Stimulated activated CD4-positive, alpha-beta T cell treated with anti-CD3 and anti-CD28 coated beads, Interleukin-12 subunit alpha, Interleukin-12 subunit beta, amount 100 ng/mL, for 48 hours (primary cell): Measurements from ENCODE around the gene PRB2.
"Not testable (repeated sequence)": the region's sequence is repeated elsewhere in the genome, so short reads cannot be mapped to it uniquely, and the experiment has no call there.

Source experiments
- DNase-seq, 3 donors: peaks; one replicate each; pipeline ENCODE4 v3.0.0-alpha.2; 2020; ENCODE audit warnings: low read depth in 2 of 3, low spot score in 1 of 3

The PRB2 gene

DNA sequence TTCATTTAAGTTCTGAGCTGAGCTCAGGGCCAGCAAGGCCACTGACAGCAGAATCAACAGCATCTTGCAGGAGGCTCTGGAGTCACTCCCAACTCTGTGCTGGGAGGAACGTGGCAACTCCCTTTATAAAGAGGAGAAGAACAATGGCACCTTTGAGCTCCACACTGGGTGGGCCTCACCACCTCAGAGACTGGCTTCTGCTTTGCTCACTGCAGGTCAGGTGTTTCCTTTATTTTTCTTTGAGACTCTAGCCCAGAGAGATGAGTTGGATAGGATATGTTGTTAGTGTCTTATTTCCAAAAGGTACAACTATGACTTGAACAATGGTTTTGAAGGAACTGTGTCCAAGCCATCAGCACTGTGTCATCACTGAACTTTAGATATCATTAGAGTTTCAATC lies at the start of gene PRB2:
PRB2 (minus strand) TSS at position 101 of the 400 bp plus-strand sequence; CDS start at position 63, 38 bp downstream.
- DNase-seq = not testable (repeated sequence)

DNA sequence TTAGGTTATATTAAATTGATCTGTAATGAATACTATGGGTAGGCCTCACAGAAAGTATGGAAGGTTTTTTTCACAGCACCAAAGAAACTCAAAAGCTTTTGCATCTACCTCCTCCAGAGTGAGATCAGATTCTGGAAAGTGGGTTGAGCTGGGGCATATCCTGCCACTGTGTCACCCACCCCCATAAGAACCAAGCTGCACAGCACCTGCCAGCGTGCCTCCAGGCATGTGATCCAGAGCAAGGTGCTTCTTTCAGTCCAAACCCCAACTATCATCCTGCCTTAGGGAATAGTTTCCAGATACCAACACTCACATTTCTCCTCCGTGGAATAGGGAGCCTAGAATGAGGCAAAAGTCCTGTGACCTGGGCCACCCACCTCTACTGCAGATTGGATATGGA lies 42.6 kb upstream of the PRB2 start:
- DNase-seq = no peak

DNA sequence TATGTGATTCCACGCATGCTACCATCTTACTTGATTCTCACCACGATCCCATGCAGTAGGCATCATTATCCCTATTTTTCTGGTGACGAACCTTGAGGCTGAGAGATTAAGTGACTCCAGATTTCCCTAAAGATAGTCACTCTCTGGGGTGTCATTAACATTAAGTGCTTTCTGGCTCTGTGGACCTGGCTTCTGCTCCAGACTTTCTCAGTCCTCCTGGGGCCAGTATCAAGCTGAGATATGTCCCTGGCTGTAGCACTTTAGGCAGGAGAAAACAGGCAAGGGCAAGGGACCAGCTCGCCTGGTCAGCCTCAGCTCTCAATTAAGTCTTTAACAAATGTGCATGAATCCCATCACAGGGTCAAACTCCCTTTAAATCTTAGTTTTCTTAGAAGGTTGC lies 38.3 kb upstream of the PRB2 start:
- DNase-seq = no peak

DNA sequence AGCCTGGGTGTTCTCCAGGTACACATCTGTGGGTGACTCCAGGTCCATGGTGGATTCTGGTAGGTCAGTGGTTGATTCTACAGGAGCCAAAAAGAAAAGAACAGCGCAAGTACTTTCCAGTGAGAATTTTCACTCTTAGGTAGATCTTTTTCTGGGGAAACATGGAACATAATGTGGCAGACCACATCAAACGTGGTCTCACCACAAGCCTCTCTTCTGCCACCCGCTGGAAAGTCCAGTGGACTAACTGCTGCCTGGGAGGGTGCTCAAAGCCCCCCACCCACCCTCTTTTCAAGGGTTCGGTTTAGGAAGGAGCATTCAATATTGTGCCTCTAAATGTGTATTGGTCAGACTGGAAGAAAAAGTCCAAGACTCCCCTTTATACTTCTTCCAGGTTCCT lies 36.1 kb upstream of the PRB2 start:
- DNase-seq = no peak

DNA sequence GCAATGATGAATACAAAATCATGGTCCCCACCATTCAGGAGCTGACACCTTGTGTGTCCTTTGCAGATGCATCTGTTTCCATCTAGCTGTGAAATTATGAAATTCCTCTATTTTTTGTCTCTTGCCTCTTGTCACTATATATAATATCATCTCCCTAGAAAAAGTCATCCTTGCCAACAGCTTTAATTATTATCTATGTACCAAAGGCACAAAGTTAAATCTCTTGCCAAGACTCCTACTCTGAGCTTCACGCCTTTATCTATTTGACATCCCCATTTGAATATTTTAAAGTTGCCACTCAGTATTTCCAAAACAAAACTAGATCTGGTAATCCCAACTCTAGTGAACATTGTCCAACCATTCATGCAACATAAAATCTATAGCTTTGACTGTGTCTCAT lies 32.0 kb upstream of the PRB2 start:
- no peak for DNase-seq

DNA sequence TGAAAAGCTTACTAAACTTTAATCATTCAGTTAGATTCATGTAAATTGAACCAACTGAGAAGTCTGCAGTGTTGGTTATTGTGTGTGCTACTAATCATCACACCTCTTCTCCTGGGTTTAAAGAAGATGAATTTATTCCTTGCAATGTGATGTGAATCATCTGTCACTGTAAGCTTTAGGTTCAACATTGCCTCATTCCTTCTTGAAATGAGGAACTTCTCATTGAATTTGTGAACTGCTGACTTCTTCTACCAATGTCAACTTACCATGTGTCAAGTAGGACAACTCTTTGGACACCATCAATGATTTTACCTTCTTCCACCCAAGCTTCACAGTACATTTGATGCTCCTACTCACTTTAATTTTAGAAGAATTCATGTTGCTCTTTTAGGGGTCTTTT lies 17.4 kb upstream of the PRB2 start:
- DNase-seq = no peak

DNA sequence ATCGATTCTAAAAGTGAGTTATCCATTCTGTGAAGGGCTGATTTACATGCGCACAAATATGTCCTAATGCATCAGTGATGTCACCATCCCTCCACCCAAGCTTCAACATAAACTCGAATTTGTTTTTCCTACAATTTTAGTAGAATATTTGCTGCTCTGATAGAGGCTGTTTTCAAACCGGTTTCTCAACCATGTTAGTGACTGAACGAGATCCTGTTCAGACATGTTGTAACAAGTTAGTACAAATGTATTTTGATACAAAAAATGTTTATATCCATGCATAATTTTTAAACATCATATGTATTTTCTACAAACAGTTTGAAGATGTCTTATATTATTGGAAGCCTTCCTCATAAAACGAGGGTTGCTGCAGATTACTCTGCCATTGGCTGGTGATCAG lies 12.7 kb upstream of the PRB2 start:
- DNase-seq = no peak

DNA sequence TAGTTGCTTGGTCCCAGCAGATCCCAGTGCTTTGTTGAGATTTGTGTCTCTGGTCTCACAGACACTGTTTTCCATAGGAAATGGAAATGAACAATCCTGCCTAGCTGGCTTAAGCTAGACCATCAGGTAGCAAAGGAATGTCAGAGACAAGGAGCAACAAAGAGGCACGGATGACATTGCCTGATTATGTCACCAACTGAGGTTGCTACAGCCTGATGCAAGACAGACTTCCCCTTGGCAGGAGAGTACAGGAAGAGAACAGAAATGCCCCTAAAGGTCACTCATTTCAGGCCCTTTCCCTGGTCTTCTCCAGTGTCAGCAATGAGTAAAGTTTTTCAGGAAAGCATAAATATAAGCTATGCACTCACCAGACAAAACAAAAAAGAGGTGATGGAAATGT lies 2.0 kb upstream of the PRB2 start:
- DNase-seq = no peak

DNA sequence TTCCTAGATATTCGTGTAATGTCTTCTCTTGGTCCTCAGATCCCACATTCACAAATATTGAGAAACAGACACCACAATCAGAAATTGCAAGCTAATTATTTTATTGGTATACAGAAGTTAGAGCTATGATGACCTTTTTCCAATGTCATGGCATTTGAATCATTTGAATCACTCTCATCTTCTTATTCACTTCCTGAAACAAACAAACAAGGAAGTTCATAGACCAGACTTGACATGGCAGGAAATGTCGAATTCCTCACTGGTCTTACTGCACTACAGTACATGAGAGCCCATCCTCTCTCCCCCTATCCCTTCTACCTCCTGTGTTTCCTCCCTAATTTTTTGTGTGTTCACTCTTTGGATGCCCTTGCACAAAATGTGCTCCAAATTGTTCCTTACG lies 3.9 kb downstream of the PRB2 start:
- not testable (repeated sequence) for DNase-seq

DNA sequence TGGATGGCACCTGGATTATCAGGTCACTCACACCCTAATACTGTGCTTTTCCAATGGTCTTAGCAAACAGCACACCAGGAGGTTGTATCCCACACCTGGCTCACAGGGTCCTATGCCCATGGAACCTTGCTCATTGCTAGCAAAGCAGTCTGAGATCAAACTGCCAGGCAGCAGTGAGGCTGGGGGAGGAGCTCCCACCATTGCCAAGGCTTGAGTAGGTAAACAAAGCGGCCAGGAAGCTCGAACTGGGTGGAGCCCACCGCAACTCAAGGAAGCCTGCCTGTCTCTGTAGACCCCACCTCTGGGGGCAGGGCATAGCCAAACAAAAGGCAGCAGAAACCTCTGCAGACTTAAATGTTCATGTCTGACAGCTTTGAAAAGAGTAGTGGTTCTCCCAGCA lies 17.9 kb downstream of the PRB2 start:
- DNase-seq = not testable (repeated sequence)

DNA sequence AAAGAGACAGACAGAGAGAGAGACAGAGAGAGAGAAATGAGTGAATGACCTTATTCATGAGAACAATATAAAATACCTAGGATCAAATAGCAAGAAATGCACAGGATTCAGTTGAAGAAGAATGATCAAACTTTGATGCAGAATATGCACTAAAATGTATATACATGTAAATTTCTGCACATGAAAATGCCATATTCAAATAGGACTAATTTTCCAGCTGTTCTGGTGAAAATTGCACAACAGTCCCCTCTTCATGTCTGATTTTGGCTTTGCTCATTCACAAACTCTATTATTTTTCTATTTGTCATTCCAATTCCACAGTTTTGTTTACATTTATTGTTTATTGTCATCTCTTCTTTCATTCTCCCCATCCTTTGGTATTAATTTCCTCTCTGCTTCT lies 34.2 kb downstream of the PRB2 start:
- DNase-seq = no peak

DNA sequence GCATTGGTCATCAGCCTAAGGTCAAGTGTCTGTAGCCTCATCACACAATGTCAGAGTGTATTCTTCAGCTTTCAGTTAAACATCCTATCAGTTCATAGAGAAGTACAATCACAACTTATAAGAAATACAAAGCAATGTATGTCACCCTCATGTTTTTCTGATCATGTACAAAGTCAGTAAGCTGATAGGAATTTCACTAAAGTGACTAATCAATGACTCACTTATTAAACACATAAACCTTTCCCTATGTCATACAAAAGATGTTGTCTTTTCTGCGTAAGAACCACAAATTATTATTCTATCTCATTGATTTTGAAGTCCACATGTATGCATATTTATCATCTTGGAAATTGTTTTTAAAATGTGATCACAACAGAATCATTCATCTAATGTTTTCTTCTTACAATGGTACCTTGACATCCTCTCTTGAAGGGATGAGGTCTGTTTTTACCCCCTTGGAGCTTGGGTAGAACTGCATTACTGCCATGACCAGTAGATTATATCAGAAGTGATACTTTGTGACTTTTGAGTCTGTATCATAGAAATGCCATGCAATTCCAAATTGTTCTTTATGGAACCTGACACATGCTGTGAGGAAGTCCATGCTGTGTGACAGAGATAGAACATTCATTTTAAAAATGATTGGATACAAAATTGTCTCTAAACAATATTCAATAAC lies 35.0 kb downstream of the PRB2 start:
- not testable (repeated sequence) for DNase-seq

DNA sequence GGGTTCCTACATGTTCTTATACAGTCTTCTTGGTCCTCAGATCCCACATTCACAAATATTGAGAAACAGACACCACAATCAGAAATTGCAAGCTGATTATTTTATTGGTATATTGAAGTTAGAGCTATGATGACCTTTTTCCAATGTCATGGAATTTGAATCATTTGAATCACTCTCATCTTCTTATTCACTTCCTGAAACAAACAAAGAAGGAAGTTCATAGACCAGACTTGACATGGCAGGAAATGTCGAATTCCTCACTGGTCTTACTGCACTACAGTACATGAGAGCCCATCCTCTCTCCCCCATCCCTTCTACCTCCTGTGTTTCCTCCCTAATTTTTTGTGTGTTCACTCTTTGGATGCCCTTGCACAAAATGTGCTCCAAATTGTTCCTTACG lies 43.6 kb downstream of the PRB2 start:
- DNase-seq = not testable (repeated sequence)

DNA sequence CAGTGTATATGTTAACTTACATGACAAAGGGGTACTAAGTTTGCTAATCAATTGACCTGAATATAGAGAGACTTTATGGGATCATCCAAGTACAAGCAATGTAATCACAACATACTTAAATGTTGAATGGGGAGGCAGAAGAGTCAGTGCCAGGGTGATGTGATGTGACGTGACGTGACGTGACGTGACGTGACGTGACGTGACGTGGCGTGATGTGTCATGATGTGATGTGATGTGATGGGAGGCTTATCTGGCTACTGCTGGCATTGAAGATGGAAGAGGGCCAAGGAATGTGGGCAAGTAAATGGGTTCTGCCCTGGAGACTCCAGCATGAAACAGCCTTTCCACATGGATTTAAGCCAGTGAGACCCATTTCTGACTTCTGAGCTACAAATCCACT lies 46.9 kb downstream of the PRB2 start:
- DNase-seq = no peak

DNA sequence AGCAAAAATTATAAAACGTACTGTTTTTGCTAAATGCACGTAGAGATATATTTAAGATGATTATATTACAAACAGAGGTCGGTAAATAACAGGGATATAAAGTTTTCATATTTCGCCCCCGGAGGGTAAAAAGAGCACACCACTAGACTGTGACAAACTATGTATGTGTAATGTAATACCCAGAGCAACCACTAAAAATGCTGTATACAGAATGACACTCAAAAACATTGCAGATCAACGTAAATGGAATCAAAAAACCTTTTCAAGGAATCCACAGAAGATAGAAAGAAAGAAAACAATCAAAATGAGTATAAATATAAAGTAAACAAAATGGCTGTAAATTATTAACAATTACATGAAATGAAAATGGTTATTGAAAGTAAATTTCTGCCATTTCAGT lies 47.6 kb downstream of the PRB2 start:
- no peak for DNase-seq

DNA sequence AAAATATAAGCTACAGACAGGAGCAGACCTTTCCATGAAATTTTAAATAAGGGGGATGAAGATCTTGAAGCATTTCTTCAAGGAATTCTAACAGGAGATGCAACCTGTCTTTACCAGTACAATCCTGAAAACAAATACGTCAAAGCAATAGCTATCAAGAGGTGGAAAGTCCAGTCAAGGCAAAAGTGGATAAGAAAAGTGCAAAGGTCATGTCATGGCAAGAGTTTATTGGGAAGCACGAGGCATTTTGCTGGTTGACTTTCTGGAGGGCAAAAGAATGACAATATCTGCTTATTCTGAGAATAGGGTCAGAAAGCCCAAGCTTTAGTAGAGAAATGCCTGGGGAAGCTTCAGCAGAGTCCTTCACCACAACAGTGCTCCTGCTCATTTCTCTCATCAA lies 50.9 kb downstream of the PRB2 start:
- DNase-seq = no peak
